HepG2 (cell line): ENCODE measurements around the gene KIF23.

ENCODE experiments used
- TIGD3 ChIP-seq: sonication (generic); formaldehyde crosslinking; IDR thresholded peaks from 2 replicates; pipeline ENCODE4 v1.5.1; 2020; ENCODE audit warnings: mild to moderate bottlenecking, missing genetic modification reagents, borderline replicate concordance
- ZNF138 ChIP-seq: sonication (generic); formaldehyde crosslinking; IDR thresholded peaks from 2 replicates; pipeline ENCODE4 v1.5.0; 2020; ENCODE audit warnings: mild to moderate bottlenecking, low read depth, missing genetic modification reagents

GRCh38 chr15:69462030-69462492 is 47.9 kb downstream of the KIF23 start:
- no peak for TF ChIP-seq ZNF138 (CRISPR knock-in tag)
- no peak for TF ChIP-seq TIGD3 (CRISPR knock-in tag)
